ENCODE results near the gene JAZF1.

The JAZF1 gene

GRCh38 chr7:28070297-28071055 lies 110.1 kb downstream of the JAZF1 start:
- no peak for FAIRE-seq

- no peak for FAIRE-seq
Measured at GRCh38 chr7:28069807-28070206, 110.8 kb downstream of the JAZF1 start.

DNA sequence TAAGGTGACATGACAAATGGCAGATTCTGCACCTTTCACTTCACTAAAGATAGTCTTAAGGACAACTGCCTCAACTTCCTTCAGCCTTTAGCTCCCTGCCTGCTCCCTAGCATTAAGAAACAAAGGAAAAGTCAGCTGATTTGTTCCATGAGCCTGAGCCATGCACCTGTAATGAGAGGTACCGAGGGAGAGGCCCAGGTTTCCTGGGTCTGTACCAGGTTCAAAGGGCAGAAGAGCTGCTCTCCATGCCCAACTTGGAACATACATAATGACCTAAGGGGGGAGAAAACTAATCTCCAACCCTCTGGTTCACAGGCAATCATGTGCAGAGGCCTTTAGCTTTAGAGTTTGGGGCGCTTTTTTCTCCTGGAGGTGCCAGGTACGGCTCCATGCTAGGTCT lies 111.2 kb downstream of the JAZF1 start:
- no peak for FAIRE-seq

GRCh38 chr7:28068811-28069216 lies 111.8 kb downstream of the JAZF1 start:
- FAIRE-seq = no peak

- FAIRE-seq = no peak
Measured at GRCh38 chr7:28067171-28067570, 113.4 kb downstream of the JAZF1 start.

DNA sequence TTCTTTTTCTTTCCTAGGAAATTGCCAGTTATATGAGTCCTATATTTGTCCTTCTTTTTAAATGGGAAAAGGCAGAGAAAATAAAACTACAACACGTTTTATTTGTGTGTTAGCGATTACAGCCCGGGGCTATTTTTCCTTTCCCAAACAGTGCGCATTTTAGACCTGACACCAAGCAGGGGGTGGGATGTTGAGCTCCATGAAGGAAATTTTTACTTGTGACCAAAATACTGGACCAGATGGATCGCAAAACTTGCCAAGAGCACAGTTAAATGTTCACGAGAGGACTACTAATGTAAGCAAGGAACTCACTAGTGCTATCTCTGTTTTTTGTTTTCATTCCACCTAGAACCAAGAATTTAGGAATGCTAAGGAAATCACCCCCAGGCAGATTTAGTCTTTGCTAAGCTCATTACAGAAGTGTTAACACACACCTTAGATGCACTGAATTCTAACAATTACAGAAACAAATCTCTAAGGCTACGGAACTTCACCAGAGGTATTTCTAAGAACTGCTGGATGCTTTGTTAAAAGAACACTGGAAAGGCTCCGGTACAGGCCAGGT lies 114.8 kb downstream of the JAZF1 start:
- no peak for FAIRE-seq

GRCh38 chr7:28065308-28065707 lies 115.3 kb downstream of the JAZF1 start:
- FAIRE-seq = no peak

DNA sequence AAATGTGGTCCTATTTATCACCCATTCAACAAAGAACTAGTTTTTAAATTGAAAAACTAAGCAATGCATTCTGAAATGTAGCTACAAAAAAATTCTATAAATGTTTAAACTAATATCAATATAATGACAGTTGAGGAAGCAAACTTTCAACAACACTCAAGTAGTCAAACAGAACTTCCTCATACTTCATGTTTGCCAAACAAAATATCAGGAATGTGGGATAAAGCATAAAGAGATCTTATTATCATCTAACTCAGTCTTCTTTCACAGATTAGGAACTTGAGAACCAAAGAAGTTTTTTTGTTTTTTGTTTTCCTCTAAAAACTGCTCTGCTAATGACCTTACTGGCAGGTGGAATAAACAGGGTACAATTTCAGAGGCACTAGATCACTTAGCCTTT lies 116.2 kb downstream of the JAZF1 start:
- peak; percentile 88 for FAIRE-seq

DNA sequence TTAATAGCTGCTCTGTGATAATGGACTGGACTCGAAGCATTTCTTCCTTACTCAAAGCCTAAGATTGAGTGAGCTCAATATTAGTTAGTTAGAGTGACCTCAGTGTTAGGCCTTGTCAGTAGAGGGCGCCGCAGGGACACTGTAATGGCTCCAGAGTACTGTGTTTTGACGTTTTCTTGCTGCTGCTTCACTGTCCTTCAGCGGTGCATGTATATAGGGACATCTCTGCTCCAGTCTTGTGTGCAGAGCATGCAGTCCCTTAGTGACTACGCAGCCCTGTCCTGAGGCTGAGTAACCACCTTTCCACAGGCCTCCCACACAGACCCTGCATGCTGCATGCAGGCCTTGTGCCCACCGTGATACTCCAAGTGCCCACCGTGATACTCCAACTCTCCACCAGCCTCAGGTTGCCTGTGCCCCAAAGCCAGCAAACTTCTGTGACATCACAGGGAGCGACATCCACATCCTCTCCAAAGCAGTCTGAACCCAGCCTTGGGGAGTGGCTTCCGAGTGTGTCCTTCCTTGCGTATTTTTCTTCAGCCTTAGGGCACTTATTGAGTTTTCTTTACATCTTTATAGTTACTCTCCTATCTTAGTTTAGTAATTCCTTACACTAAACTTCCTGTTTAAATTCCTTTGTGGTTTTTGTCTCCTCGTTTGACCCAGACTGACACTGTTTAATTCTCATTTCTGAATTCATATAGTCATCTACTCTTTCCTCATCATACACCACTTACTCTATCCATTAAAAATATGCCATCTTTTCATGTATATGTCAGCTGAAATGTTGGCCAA lies 118.2 kb downstream of the JAZF1 start:
- FAIRE-seq = peak; percentile 90

GRCh38 chr7:28061824-28062196 lies 118.8 kb downstream of the JAZF1 start:
- FAIRE-seq = no peak

DNA sequence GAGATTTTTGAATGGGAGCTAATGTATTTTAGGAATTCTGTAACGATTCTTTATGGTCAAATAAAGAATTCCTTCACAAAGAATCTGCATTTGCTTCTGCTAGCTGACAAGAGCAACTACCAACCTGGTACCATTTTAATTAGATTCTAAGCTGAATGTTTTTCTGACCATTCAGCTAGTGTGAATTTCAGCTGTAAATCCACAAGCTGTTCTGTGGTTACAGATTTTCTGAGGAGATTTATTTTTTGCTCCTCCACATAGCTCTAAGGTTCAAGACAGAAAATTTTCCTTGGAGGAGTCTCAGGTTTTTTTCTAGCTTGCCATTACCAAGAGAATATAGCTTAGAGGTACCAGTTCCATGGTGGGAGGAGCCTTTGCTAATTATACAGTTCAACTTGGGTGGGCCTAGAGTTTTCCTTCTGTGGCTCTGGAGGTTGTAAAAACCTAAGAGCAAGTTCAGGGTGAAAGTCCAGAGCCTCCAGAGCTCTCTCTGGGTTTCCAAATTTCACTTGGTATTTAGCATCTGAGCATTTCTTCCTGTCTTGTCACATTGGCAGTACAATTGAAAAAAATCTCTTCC lies 120.1 kb downstream of the JAZF1 start:
- FAIRE-seq = no peak

DNA sequence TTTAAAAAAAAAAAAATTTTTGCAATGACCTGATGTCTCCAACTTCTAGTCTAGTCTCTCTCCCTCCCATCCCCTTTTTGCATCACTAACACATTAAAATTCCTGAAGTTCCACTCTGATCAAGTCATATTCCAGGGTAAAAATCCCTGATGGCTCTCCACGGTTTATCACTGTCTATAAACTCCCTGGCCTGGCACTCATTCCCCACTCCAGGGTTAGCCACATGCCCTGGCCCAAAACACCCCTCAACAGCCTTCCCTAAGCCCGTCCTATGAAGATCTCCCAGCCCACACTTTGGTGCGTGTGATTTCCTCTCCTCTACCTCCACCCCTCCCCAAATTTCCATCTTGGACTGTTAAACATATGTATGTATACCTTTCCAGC lies 125.4 kb downstream of the JAZF1 start:
- FAIRE-seq = no peak

DNA sequence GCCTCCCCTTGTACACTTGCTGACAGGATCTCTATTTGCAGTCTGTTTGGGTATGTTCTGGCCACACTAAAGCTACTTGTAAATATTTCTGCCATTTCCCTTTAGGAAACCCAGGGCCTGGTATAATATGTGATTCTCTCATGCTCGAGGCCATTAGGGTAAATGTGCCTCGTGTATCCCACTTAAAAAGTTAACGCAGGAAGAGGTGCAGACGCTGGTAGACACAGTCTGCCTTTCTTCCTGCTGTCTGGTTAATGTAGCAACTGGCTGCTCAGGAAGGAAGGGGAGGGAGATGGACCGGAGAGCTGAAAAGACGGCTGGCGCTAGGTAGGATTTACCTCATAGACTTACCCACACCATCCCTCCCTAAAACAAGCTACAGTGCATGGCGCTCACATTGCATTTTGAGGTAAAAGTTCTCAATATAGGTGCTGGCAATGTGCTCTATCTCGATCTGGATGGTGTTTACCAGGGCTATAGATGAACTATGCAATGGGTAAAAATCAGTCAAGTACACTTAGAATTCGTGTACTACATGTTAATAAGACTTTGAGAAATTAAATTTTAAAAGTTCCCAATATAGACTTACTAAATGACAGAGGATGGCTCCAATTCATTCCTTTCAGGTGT lies 125.9 kb downstream of the JAZF1 start:
- FAIRE-seq = no peak

DNA sequence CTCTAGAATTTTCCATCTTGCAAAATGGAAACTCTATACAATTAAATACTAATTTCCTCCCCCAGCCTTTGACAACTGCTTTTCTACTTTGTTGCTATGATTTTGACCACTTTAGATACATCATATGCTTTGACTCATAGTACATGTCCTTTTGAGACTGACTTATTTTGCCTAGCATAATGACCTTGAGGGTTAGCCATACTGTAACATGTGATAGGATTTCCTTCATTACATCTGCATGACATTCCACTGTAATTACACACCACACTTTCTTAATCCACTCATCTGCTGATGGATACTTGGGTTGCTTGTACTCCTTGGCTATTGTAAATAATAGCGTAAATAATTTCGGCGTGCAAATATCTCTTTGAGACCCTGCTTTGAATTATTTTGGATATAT lies 127.7 kb downstream of the JAZF1 start:
- no peak for FAIRE-seq

- no peak for FAIRE-seq
Measured at GRCh38 chr7:28048694-28049093, 131.9 kb downstream of the JAZF1 start.

GRCh38 chr7:28046035-28046434 lies 134.6 kb downstream of the JAZF1 start:
- no peak for FAIRE-seq

GRCh38 chr7:28045592-28045991 lies 135.0 kb downstream of the JAZF1 start:
- FAIRE-seq = no peak

DNA sequence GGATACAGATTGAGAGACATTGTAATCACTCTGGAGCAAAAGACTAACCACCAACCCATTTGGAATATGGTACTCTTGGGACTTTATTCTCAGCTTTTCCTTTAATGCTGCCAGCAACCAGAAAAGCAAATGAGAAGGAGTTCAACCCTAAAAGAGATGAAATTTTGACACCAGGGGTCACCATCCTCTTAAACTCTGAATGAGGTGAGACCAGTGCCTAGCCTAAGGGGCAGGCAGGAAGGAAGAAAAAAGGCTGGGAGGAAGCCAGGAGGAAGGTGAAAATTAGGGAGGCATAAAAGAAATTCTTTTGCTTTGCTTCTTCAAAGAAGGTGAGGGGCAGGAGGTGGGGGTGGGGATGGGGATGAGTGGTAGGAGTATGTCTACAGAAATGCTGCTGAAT lies 135.8 kb downstream of the JAZF1 start:
- no peak for FAIRE-seq

DNA sequence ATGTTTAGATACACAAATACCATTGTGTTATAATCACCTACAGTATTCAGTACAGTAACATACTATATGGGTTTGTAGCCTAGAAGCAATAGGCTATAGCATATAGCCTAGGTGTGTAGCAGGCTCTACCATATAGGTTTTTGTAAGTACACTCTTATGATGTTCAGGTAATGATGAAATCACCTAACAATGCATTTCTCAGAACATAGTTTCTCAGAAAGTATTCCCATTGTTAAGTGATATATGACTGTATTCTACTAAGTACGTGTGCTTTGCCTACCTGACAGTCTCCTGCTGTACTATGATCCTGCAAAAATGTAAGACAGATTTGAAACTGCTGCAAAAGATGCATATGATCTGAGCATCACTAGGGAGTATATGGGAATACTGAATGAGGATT lies 137.9 kb downstream of the JAZF1 start:
- no peak for FAIRE-seq

GRCh38 chr7:28041508-28042314 lies 138.9 kb downstream of the JAZF1 start:
- FAIRE-seq = no peak

GRCh38 chr7:28038175-28038797 lies 142.3 kb downstream of the JAZF1 start:
- FAIRE-seq = no peak

Measured in A204.1 (cell line).